PC-9 (cell line): ENCODE data around the gene AMOT. TPM values are rescaled to one million over a fixed set of nuclear protein-coding genes. Genes with fewer than 3 reads are reported as not detected.

ENCODE experiments used
- BruUV-seq: library from RNA; stranded (reverse); fragments of 400-500 nt; replicated peaks from 2 replicates; lab custom pipeline; 2021; lab: Mats Ljungman, UMichigan
- CTCF ChIA-PET: fragments of 300-600 bp; sonication (Branson Sonifier 250); formaldehyde crosslinking; loops from one replicate; lab custom pipeline; 2022; ENCODE audit warnings: antibody characterized with exemption; lab: Charles Lee
- POLR2A ChIA-PET: fragments of 300-600 bp; sonication (Branson Sonifier 250); formaldehyde crosslinking; loops from one replicate; lab custom pipeline; 2022; ENCODE audit warnings: antibody characterized with exemption; ENCODE audit not compliant: unreplicated experiment; lab: Charles Lee
- DNase-seq, 2 experiments: peaks; one replicate each; pipeline versions ENCODE4 v3.0.0 to v3.0.0-alpha.2; 2015 to 2022; ENCODE audit warnings: mixed read lengths in 1 of 2
- H2AFZ ChIP-seq: fragments of 200-600 bp; sonication (generic); 2 replicates; pipeline ENCODE4 v1.8.1; 2017; ENCODE audit warnings: antibody characterized with exemption
- H3F3A ChIP-seq: fragments of 200-600 bp; sonication (generic); 2 replicates; pipeline ENCODE4 v1.8.1; 2017; ENCODE audit warnings: antibody characterized with exemption, mild to moderate bottlenecking, low read depth; ENCODE audit not compliant: insufficient read depth
- H3K27ac ChIP-seq: fragments of 200-600 bp; sonication (generic); 2 replicates; pipeline ENCODE4 v1.6.1; 2016; ENCODE audit warnings: mixed run types
- H3K27me3 ChIP-seq: fragments of 200-600 bp; sonication (generic); 2 replicates; pipeline ENCODE4 v1.6.1; 2016; ENCODE audit warnings: low read depth, mixed run types; ENCODE audit not compliant: insufficient read depth
- H3K36me3 ChIP-seq: fragments of 200-600 bp; sonication (generic); 2 replicates; pipeline ENCODE4 v1.6.1; 2016; ENCODE audit warnings: low read depth, mixed run types
- H3K4me1 ChIP-seq: fragments of 200-600 bp; sonication (generic); replicated peaks from 2 replicates; pipeline ENCODE4 v1.6.1; 2016; ENCODE audit warnings: mixed run types; ENCODE audit not compliant: insufficient read depth
- H3K4me2 ChIP-seq: fragments of 200-600 bp; sonication (generic); 2 replicates; pipeline ENCODE4 v1.6.1; 2017; ENCODE audit warnings: mixed run types
- H3K4me3 ChIP-seq: fragments of 200-600 bp; sonication (generic); 2 replicates; pipeline ENCODE4 v1.6.1; 2016; ENCODE audit warnings: mixed run types
- H3K79me2 ChIP-seq: fragments of 200-600 bp; sonication (generic); 2 replicates; pipeline ENCODE4 v1.6.1; 2017; ENCODE audit warnings: low read depth, mixed run types
- H3K9me2 ChIP-seq: fragments of 200-600 bp; sonication (generic); 2 replicates; pipeline ENCODE4 v1.8.1; 2017; ENCODE audit warnings: mild to moderate bottlenecking; ENCODE audit not compliant: insufficient read depth
- H3K9me3 ChIP-seq: fragments of 200-600 bp; sonication (generic); 2 replicates; pipeline ENCODE4 v1.8.1; 2016; ENCODE audit warnings: low read depth; ENCODE audit not compliant: insufficient read depth
- H4K20me1 ChIP-seq: fragments of 200-600 bp; sonication (generic); 2 replicates; pipeline ENCODE4 v1.8.1; 2017; ENCODE audit not compliant: insufficient read depth
- EZH2 ChIP-seq: fragments of 200-600 bp; sonication (generic); IDR thresholded peaks from 2 replicates; pipeline ENCODE4 v1.8.0; 2017; ENCODE audit warnings: antibody characterized with exemption, low read depth
- intact Hi-C: fragments of 100-400 bp; cut with micrococcal nuclease; formaldehyde crosslinking; loops from one replicate; pipeline ENCODE4 v1.10.0; 2022; ENCODE audit not compliant: unreplicated experiment
- total RNA-seq: library from RNA; stranded (reverse); gene quantifications from 2 replicates; pipeline ENCODE4 v1.2.3, GENCODE V29; 2021
- TF ChIP-seq, protein P1 (sequence below): fragments of 200-600 bp; sonication (generic); conservative IDR thresholded peaks from 2 replicates; pipeline ENCODE4 v1.6.1; 2017; ENCODE audit warnings: mixed run types, antibody characterized with exemption, mild to moderate bottlenecking, moderate library complexity

Gene AMOT
- total RNA-seq, 1 experiment from 2014 or later: 88.0 TPM

- Histone ChIP-seq H3K4me2 (no peak overlapping the region), H3K4me3 (no peak overlapping the region), H2AFZ (no peak overlapping the region), H3K9me2 (no peaks in the 10 kb centered on the region), H3K27ac (no peak overlapping the region), H3K9me3 (no peaks in the 10 kb centered on the region), H3K36me3 (no peaks in the 10 kb centered on the region), H4K20me1 (no peaks in the 10 kb centered on the region), H3K79me2 (no peaks in the 10 kb centered on the region), H3K4me1 (peaks cover 30% of the 10 kb centered on the region), H3K27me3 (no peaks in the 10 kb centered on the region), H3F3A (peaks cover 10% of the 10 kb centered on the region)
- intact Hi-C loops: no loop called here
- no TSS peak for BruUV-seq
- TF ChIP-seq, protein P1, sequence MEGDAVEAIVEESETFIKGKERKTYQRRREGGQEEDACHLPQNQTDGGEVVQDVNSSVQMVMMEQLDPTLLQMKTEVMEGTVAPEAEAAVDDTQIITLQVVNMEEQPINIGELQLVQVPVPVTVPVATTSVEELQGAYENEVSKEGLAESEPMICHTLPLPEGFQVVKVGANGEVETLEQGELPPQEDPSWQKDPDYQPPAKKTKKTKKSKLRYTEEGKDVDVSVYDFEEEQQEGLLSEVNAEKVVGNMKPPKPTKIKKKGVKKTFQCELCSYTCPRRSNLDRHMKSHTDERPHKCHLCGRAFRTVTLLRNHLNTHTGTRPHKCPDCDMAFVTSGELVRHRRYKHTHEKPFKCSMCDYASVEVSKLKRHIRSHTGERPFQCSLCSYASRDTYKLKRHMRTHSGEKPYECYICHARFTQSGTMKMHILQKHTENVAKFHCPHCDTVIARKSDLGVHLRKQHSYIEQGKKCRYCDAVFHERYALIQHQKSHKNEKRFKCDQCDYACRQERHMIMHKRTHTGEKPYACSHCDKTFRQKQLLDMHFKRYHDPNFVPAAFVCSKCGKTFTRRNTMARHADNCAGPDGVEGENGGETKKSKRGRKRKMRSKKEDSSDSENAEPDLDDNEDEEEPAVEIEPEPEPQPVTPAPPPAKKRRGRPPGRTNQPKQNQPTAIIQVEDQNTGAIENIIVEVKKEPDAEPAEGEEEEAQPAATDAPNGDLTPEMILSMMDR: no peak
- no peak for TF ChIP-seq EZH2
- no peak for DNase-seq
- CTCF ChIA-PET: no interaction called here
- POLR2A ChIA-PET: no interaction called here
Measured at GRCh38 chrX:112827292-112827903, 13.2 kb downstream of the AMOT start.

DNA sequence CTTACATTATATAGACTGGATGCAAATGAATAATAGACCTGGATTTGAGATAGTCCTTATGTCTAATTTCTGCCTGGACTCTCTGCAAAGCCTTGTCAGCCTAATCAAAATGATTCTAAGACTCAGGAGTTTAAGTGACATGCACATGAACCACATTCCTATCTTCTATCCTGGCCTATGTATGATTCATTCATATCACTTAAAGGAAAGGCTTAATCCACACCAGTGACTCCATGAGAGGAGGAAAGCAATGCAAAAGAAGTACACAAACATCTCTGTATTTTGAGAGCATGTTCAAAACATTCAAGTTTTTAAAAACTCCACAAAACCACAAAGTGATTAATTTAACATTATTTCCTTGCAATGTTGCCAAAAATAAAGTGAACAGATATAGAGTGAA is 14.6 kb downstream of the AMOT start:
- POLR2A ChIA-PET: no interaction called here
- Histone ChIP-seq H3K4me1 (peaks cover 30% of the 10 kb centered on the region), H3K36me3 (no peaks in the 10 kb centered on the region), H3K27ac (no peak overlapping the region), H3K4me3 (no peak overlapping the region), H3K9me2 (no peaks in the 10 kb centered on the region), H3K4me2 (no peak overlapping the region), H2AFZ (no peak overlapping the region), H3K79me2 (no peaks in the 10 kb centered on the region), H4K20me1 (no peaks in the 10 kb centered on the region), H3K27me3 (no peaks in the 10 kb centered on the region), H3K9me3 (no peaks in the 10 kb centered on the region), H3F3A (peaks cover 11% of the 10 kb centered on the region; the same call in 1 of the 2 replicates)
- TF ChIP-seq, protein P1: no peak
- TF ChIP-seq EZH2: no peak
- intact Hi-C loops: no loop called here
- no TSS peak for BruUV-seq
- CTCF ChIA-PET: no interaction called here
- DNase-seq: peak in 1 of 2 experiments; percentile 48

GRCh38 chrX:112822892-112823291 is 17.7 kb downstream of the AMOT start:
- H3K36me3 ChIP-seq: no peaks in the 10 kb centered on the region
- H3K27me3 ChIP-seq: no peaks in the 10 kb centered on the region
- peaks cover 26% of the 10 kb centered on the region for H3F3A ChIP-seq
- POLR2A ChIA-PET: no interaction called here
- no peak for DNase-seq
- no peaks in the 10 kb centered on the region for H3K9me2 ChIP-seq
- H2AFZ ChIP-seq: no peak overlapping the region
- intact Hi-C loops: no loop called here
- no peaks in the 10 kb centered on the region for H4K20me1 ChIP-seq
- H3K9me3 ChIP-seq: no peaks in the 10 kb centered on the region
- CTCF ChIA-PET: no interaction called here
- no peak overlapping the region for H3K27ac ChIP-seq
- peaks cover 4% of the 10 kb centered on the region; the same call in 1 of the 2 replicates for H3K79me2 ChIP-seq
- H3K4me3 ChIP-seq: no peak overlapping the region
- H3K4me2 ChIP-seq: no peak overlapping the region
- no TSS peak for BruUV-seq
- H3K4me1 ChIP-seq: peaks cover 49% of the 10 kb centered on the region
- no peak for TF ChIP-seq EZH2
- TF ChIP-seq, protein P1: no peak
